HG03159 (cell line): ENCODE measurements around the gene GLI2.

ENCODE experiments used
- ATAC-seq: cut with Tn5 transposase; IDR thresholded peaks from one replicate; pipeline ENCODE4 v1.9.1; 2021; ENCODE audit warnings: mild to moderate bottlenecking, moderate library complexity; ENCODE audit not compliant: unreplicated experiment

GLI2 gene

GRCh38 chr2:120769076-120769786 lies 33.6 kb downstream of the GLI2 start:
- ATAC-seq, result no peak

- no peak for ATAC-seq
Measured at GRCh38 chr2:120769787-120770120, 34.1 kb downstream of the GLI2 start.

- no peak for ATAC-seq
Measured at GRCh38 chr2:120770176-120770575, 34.5 kb downstream of the GLI2 start.

GRCh38 chr2:120770641-120771040 lies 35.0 kb downstream of the GLI2 start:
- ATAC-seq, result no peak

GRCh38 chr2:120771111-120771780 lies 35.6 kb downstream of the GLI2 start:
- ATAC-seq, result no peak

GRCh38 chr2:120771781-120772208 lies 36.1 kb downstream of the GLI2 start:
- ATAC-seq, result no peak

GRCh38 chr2:120772261-120772660 lies 36.6 kb downstream of the GLI2 start:
- ATAC-seq, result no peak

GRCh38 chr2:120773186-120773800 lies 37.6 kb downstream of the GLI2 start:
- no peak for ATAC-seq

- ATAC-seq, result no peak
Measured at GRCh38 chr2:120774557-120775160, 39.0 kb downstream of the GLI2 start.

- ATAC-seq, result no peak
Measured at GRCh38 chr2:120775194-120775593, 39.5 kb downstream of the GLI2 start.

- no peak for ATAC-seq
Measured at GRCh38 chr2:120775801-120776589, 40.3 kb downstream of the GLI2 start.

GRCh38 chr2:120776649-120777048 lies 41.0 kb downstream of the GLI2 start:
- ATAC-seq, result no peak

GRCh38 chr2:120777170-120777751 lies 41.6 kb downstream of the GLI2 start:
- no peak for ATAC-seq

- ATAC-seq, result no peak
Measured at GRCh38 chr2:120777787-120778186, 42.1 kb downstream of the GLI2 start.

- no peak for ATAC-seq
Measured at GRCh38 chr2:120778244-120778643, 42.6 kb downstream of the GLI2 start.

GRCh38 chr2:120779781-120780283 lies 44.2 kb downstream of the GLI2 start:
- no peak for ATAC-seq

- no peak for ATAC-seq
Measured at GRCh38 chr2:120780402-120780801, 44.7 kb downstream of the GLI2 start.

GRCh38 chr2:120783371-120783791 lies 47.7 kb downstream of the GLI2 start:
- ATAC-seq, result no peak

GRCh38 chr2:120783969-120784372 lies 48.3 kb downstream of the GLI2 start:
- no peak for ATAC-seq
